HG03045 (cell line): ENCODE data around the gene MXD4.

Experiments
- ATAC-seq: cut with Tn5 transposase; IDR thresholded peaks from one replicate; pipeline ENCODE4 v1.9.1; 2021; ENCODE audit warnings: mild to moderate bottlenecking, moderate library complexity; ENCODE audit not compliant: unreplicated experiment

The MXD4 gene

GRCh38 chr4:2251795-2252529 lies 9.9 kb downstream of the MXD4 start:
- ATAC-seq: no peak

GRCh38 chr4:2251073-2251794 lies 10.7 kb downstream of the MXD4 start:
- no peak for ATAC-seq

DNA sequence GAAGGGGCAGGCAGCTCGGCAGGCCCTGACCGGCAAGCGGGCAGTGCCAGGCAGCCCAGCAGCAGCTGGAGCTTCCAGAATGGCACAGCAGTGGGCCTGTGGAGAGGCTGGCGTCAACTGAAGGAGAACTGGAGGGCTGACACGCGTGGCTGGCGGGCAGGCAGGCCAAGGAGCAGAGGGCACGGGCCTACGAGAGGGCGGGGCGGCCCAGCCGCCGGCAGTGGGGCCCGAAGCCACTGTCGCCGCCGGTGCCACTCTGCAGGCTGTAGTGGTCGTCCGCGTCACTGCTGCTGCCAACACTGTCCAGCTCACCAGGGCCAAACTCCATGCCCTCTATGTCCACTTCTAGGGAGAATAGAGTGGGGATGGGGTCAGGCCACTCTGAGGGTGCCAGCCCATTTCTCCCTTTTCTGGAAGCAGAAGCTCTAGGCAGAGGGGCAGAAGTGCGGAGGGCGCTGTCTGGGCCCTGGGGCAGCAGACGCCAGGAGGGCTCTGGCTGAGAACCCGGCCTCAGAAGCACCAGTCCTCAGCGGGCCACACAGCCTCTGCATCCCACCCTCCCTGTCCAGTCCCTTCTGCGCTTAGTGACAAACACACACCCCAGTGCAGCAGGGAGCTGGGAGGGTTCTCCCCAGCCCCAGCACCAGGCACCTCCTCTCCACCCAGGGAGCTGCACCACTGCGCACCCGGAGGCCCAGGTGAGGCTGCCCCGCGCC lies 11.4 kb downstream of the MXD4 start:
- no peak for ATAC-seq

- ATAC-seq: no peak
These were observed 12.2 kb downstream of the MXD4 start for GRCh38 chr4:2249526-2250356.

DNA sequence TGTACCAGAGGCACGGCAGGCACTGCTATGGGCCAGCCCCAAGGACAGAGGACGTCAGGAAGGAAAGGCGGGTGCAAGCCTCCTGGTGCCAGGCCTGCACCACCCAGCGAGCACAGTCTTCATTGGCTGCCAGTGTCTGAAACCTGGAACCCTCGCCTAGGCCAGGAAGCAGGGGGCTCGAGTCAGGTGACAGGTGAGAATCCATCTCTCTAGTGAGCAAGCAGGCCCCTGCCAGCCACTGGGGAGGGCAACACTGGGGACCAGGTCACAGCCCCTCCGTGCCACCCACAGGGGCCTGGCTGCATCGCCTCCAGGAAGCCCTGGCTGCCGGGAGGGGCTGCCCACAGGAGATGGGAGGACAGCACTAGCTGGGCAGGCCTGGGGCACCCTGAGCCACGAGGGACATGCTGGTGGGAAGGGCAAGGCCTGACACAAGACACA lies 13.1 kb downstream of the MXD4 start:
- no peak for ATAC-seq

GRCh38 chr4:2248044-2248780 lies 13.7 kb downstream of the MXD4 start:
- ATAC-seq: no peak

DNA sequence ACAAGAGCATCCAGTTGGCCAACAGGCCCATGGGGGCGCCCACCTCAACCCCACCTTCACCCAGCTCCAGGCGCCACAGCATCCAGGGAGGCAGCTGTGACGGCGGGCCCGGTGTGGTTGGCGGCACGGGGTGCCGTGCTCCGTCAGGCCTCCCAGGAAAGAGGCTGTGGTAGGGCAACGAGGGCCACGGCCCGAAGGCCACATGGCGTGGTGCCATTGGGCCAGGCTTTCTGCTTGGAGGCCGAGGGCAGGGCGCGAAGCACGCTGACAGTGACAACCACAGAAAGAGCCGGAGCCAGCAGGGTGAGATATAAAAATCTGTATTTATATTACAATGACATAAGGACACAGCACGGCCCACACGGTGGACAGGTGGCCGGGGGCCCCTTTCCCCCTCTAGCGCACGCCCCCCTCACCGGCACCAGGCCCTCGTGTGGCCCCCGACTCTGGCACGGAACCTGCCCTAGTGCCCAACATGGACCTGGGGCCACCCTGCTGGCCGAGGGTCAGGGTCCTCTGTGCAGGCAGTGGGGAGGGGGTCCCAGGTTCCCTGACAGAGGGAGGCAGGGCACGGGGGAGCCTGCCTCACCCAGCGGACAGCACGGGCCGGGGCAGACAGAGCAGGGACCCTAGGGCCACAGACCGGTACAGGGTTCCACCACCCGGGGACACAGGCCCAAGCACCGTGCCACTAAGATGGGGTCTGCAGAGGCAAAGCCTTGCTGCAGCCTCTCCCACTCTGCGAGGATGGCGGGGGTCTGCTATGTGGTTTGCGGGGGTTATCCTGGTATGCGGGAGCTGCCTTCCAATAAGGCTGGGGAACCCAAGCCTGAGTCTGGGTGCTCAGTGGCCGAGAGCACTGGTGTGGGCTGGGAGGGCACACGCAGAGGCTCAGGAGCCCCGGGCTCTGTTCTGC lies 14.5 kb downstream of the MXD4 start:
- ATAC-seq: no peak

GRCh38 chr4:2246384-2247127 lies 15.4 kb downstream of the MXD4 start:
- no peak for ATAC-seq

- no peak for ATAC-seq
These were observed 16.1 kb downstream of the MXD4 start for GRCh38 chr4:2245787-2246275.

- no peak for ATAC-seq
These were observed 16.7 kb downstream of the MXD4 start for GRCh38 chr4:2245057-2245786.

- no peak for ATAC-seq
These were observed 18.1 kb downstream of the MXD4 start for GRCh38 chr4:2243681-2244380.

GRCh38 chr4:2241410-2242353 lies 20.2 kb downstream of the MXD4 start, which contains the start of the genes HAUS3 and POLN:
Gene HAUS3 (minus strand): TSS chr4:2242121. CDS start chr4:2240946, 1,175 bp downstream.
Gene POLN (minus strand): TSS chr4:2242121. CDS start chr4:2229231, 12,890 bp downstream.
- peak; percentile 87 for ATAC-seq

DNA sequence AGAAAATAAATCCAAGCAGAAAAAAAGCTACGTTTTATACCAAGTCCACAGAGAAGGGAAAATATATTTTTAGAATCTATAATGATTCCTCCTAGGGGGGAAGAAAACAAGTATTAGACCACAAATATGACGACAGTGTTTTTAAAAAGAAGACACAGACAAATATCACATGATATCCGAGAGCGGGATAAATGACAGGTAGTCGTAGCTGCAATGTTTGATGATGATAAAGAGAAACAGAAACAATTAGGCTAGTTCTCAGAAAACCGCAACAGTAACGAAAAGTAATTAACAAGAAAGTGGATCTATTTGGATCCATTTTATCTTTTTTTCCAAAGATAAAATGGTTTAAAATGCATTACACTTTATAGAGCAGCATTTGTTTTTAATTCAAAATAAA lies 20.9 kb downstream of the MXD4 start:
- ATAC-seq: no peak

DNA sequence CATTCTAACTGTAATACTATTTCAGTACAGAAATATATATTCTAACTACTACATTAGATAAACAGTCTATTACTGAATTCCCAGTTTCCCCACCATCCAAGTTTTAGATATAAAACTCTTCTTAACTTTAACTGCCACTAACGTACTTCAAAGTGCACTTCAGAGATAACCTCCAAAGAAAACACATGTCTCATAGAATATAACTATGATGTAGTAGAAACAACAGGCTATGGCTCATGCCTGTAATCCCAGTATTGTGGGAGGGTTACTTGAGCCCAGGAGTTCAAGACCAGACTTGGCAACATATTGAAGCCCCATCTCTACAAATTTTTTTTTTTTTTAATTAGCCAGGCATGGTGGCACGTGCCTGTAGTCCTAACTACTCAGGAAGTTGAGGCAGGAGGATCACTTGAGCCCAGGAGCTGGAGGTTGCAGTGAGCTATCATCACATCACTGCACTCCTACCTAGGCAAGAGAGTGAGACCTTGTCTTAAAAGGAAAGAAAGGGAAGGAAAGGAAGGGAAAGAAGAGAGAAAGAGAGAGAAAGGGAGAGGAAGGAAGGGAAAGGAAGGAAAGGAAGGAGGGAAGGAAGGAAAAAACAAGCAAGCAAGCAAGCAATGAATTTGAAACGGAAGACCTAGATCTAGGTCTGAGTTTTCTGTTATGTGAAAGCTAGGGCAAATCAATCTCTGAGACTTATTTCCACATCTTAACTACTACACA lies 24.8 kb downstream of the MXD4 start:
- ATAC-seq: no peak

GRCh38 chr4:2231082-2231481 lies 30.8 kb downstream of the MXD4 start:
- no peak for ATAC-seq
